HUES48 (cell line): Measurements from ENCODE around the gene RBM33.

Experiments
- H3K27ac ChIP-seq: one replicate; pipeline ENCODE4 v1.7.0; 2013; ENCODE audit warnings: low read depth, low read length, inconsistent platforms
- H3K27me3 ChIP-seq: 2 replicates; pipeline ENCODE4 v1.6.1; 2013; ENCODE audit warnings: mild to moderate bottlenecking, low read length; ENCODE audit not compliant: control insufficient read depth, insufficient read depth
- H3K36me3 ChIP-seq: 2 replicates; pipeline ENCODE4 v1.6.1; 2013; ENCODE audit warnings: low read length; ENCODE audit not compliant: control insufficient read depth, insufficient read depth
- H3K4me1 ChIP-seq: 2 replicates; pipeline ENCODE4 v1.6.1; 2013; ENCODE audit warnings: mild to moderate bottlenecking, low read length; ENCODE audit not compliant: control insufficient read depth, insufficient read depth
- H3K4me3 ChIP-seq: 2 replicates; pipeline ENCODE4 v1.5.1; 2013; ENCODE audit warnings: mild to moderate bottlenecking, low read depth, low read length
- H3K9ac ChIP-seq: 2 replicates; pipeline ENCODE4 v1.6.1; 2013; ENCODE audit warnings: mild to moderate bottlenecking, low read depth, low read length, moderate library complexity
- H3K9me3 ChIP-seq: 2 replicates; pipeline ENCODE4 v1.6.1; 2013; ENCODE audit warnings: low read length; ENCODE audit not compliant: control insufficient read depth, insufficient read depth

Gene RBM33

GRCh38 chr7:155787171-155787851, 142.8 kb downstream of the RBM33 start:
- H3K4me3 ChIP-seq: peak overlapping the region; percentile 61
- no peak overlapping the region for H3K9ac ChIP-seq
- no peaks in the 10 kb centered on the region for H3K36me3 ChIP-seq
- H3K4me1 ChIP-seq: no peaks in the 10 kb centered on the region
- H3K27ac ChIP-seq: no peak overlapping the region
- no peaks in the 10 kb centered on the region for H3K9me3 ChIP-seq
- peaks cover 24% of the 10 kb centered on the region for H3K27me3 ChIP-seq

- Histone ChIP-seq H3K27ac (no peak overlapping the region), H3K9ac (no peak overlapping the region)
Observed at GRCh38 chr7:155788616-155789000, 144.1 kb downstream of the RBM33 start.

GRCh38 chr7:155789001-155789725, 144.7 kb downstream of the RBM33 start:
- no peak overlapping the region for H3K4me3 ChIP-seq
- no peaks in the 10 kb centered on the region for H3K4me1 ChIP-seq
- no peak overlapping the region for H3K27ac ChIP-seq
- H3K27me3 ChIP-seq: peaks cover 24% of the 10 kb centered on the region
- no peaks in the 10 kb centered on the region for H3K36me3 ChIP-seq
- H3K9me3 ChIP-seq: no peaks in the 10 kb centered on the region
- no peak overlapping the region for H3K9ac ChIP-seq

More at GRCh38 chr7:155788616-155789000, 144.1 kb downstream of the RBM33 start:
- H3K36me3 ChIP-seq: no peaks in the 10 kb centered on the region
- peaks cover 24% of the 10 kb centered on the region for H3K27me3 ChIP-seq
- no peak overlapping the region for H3K4me3 ChIP-seq
- H3K4me1 ChIP-seq: no peaks in the 10 kb centered on the region
- no peaks in the 10 kb centered on the region for H3K9me3 ChIP-seq

GRCh38 chr7:155790666-155791065, 146.2 kb downstream of the RBM33 start:
- peaks cover 21% of the 10 kb centered on the region for H3K27me3 ChIP-seq
- H3K9ac ChIP-seq: no peak overlapping the region
- no peaks in the 10 kb centered on the region for H3K36me3 ChIP-seq
- H3K9me3 ChIP-seq: no peaks in the 10 kb centered on the region
- H3K4me1 ChIP-seq: no peaks in the 10 kb centered on the region
- H3K27ac ChIP-seq: no peak overlapping the region
- no peak overlapping the region for H3K4me3 ChIP-seq

GRCh38 chr7:155791214-155791737, 146.8 kb downstream of the RBM33 start:
- no peaks in the 10 kb centered on the region for H3K36me3 ChIP-seq
- H3K27ac ChIP-seq: no peak overlapping the region
- no peak overlapping the region for H3K4me3 ChIP-seq
- peaks cover 20% of the 10 kb centered on the region for H3K27me3 ChIP-seq
- H3K4me1 ChIP-seq: no peaks in the 10 kb centered on the region
- no peaks in the 10 kb centered on the region for H3K9me3 ChIP-seq
- no peak overlapping the region for H3K9ac ChIP-seq

- no peaks in the 10 kb centered on the region for H3K4me1 ChIP-seq
- peaks cover 18% of the 10 kb centered on the region for H3K27me3 ChIP-seq
- H3K9ac ChIP-seq: no peak overlapping the region
- no peak overlapping the region for H3K27ac ChIP-seq
- H3K36me3 ChIP-seq: no peaks in the 10 kb centered on the region
- H3K4me3 ChIP-seq: no peak overlapping the region
- H3K9me3 ChIP-seq: no peaks in the 10 kb centered on the region
Observed at GRCh38 chr7:155791836-155792235, 147.4 kb downstream of the RBM33 start.

- Histone ChIP-seq H3K4me1 (no peaks in the 10 kb centered on the region), H3K9me3 (no peaks in the 10 kb centered on the region), H3K36me3 (no peaks in the 10 kb centered on the region), H3K9ac (no peak overlapping the region), H3K4me3 (no peak overlapping the region), H3K27me3 (peaks cover 15% of the 10 kb centered on the region), H3K27ac (no peak overlapping the region)
Observed at GRCh38 chr7:155792315-155792960, 148.0 kb downstream of the RBM33 start.

- H3K9me3 ChIP-seq: no peaks in the 10 kb centered on the region
- H3K27ac ChIP-seq: no peak overlapping the region
- no peak overlapping the region for H3K4me3 ChIP-seq
- H3K4me1 ChIP-seq: no peaks in the 10 kb centered on the region
- H3K27me3 ChIP-seq: peaks cover 17% of the 10 kb centered on the region
- no peaks in the 10 kb centered on the region for H3K36me3 ChIP-seq
- H3K9ac ChIP-seq: no peak overlapping the region
Observed at GRCh38 chr7:155792999-155793560, 148.6 kb downstream of the RBM33 start.

- Histone ChIP-seq H3K27me3 (peaks cover 23% of the 10 kb centered on the region), H3K27ac (no peak overlapping the region), H3K4me3 (no peak overlapping the region), H3K9me3 (no peaks in the 10 kb centered on the region), H3K4me1 (no peaks in the 10 kb centered on the region), H3K36me3 (no peaks in the 10 kb centered on the region), H3K9ac (no peak overlapping the region)
Observed at GRCh38 chr7:155793720-155794119, 149.3 kb downstream of the RBM33 start.

GRCh38 chr7:155794196-155794595, 149.7 kb downstream of the RBM33 start:
- no peaks in the 10 kb centered on the region for H3K4me1 ChIP-seq
- no peak overlapping the region for H3K9ac ChIP-seq
- H3K4me3 ChIP-seq: no peak overlapping the region
- H3K27me3 ChIP-seq: peaks cover 28% of the 10 kb centered on the region
- no peak overlapping the region for H3K27ac ChIP-seq
- no peaks in the 10 kb centered on the region for H3K9me3 ChIP-seq
- H3K36me3 ChIP-seq: no peaks in the 10 kb centered on the region
